Measurements from ENCODE around the gene NOC2L. TPM values are rescaled to one million over a fixed set of nuclear protein-coding genes. Genes with fewer than 3 reads are reported as not detected.

NOC2L gene
- total RNA-seq, 4 donors from 2014 or later: 57.9 to 80.2 (median 60.4) TPM

GRCh38 chr1:938711-939489, 20.2 kb downstream of the NOC2L start:
- Histone ChIP-seq H3K4me1 (peaks cover 40 to 70% (median 44%) of the 10 kb centered on the region in 3 donors), H3K27me3 (peaks cover 27 to 93% (median 40%) of the 10 kb centered on the region in 4 donors), H3K4me3 (no peak overlapping the region), H3K27ac (no peak overlapping the region), H3K9me3 (no peaks in the 10 kb centered on the region), H3K36me3 (peaks cover 0 to 4% (median 0%) of the 10 kb centered on the region in 3 donors)
- TF ChIP-seq POLR2A (IDR thresholded peaks at IDR 0.05): no peak
- TF ChIP-seq, protein P1, sequence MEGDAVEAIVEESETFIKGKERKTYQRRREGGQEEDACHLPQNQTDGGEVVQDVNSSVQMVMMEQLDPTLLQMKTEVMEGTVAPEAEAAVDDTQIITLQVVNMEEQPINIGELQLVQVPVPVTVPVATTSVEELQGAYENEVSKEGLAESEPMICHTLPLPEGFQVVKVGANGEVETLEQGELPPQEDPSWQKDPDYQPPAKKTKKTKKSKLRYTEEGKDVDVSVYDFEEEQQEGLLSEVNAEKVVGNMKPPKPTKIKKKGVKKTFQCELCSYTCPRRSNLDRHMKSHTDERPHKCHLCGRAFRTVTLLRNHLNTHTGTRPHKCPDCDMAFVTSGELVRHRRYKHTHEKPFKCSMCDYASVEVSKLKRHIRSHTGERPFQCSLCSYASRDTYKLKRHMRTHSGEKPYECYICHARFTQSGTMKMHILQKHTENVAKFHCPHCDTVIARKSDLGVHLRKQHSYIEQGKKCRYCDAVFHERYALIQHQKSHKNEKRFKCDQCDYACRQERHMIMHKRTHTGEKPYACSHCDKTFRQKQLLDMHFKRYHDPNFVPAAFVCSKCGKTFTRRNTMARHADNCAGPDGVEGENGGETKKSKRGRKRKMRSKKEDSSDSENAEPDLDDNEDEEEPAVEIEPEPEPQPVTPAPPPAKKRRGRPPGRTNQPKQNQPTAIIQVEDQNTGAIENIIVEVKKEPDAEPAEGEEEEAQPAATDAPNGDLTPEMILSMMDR (IDR thresholded peaks at IDR 0.05): no peak
- intact Hi-C loops (cut with DNase I): no loop called here
- DNase-seq: no peak
- WGBS, 2 donors: 53 to 75% methylated on average over 3 to 5 of the region's 30 CpGs

- Histone ChIP-seq H3K9me3 (no peaks in the 10 kb centered on the region), H3K4me3 (no peak overlapping the region), H3K27ac (no peak overlapping the region), H3K27me3 (peaks cover 27 to 92% (median 41%) of the 10 kb centered on the region in 4 donors), H3K4me1 (peaks cover 40 to 69% (median 43%) of the 10 kb centered on the region in 3 donors), H3K36me3 (no peaks in the 10 kb centered on the region)
- WGBS, 2 donors: 60 to 70% methylated on average over 1 to 10 of the region's 15 CpGs
- DNase-seq: no peak
- TF ChIP-seq, protein P1 (IDR thresholded peaks at IDR 0.05): peak in 5 of 6 experiments; percentile 28 to 75 (median 58)
- TF ChIP-seq POLR2A (IDR thresholded peaks at IDR 0.05): no peak
- intact Hi-C loops (cut with DNase I): no loop called here
These were observed 20.9 kb downstream of the NOC2L start for GRCh38 chr1:938088-938683.

DNA sequence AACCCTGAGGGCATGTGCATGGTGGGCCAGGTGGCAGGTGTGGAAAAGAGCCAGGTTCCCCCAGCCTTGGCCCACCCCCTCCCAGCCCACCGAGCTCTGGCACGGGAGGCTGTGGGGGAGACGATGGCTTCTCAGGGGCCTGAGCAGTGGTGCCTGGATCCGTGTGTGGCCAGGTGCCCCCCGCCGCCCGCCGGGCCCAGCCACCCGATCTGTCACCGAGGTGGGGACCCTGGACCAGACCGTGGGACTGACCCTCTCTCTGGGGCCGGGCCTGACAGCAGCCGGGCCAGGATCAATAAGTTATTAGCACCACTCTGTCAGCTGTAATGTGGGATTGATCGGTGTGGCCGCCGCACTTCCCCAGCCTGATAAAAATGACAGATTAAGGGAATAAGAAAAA, 21.5 kb downstream of the NOC2L start:
- TF ChIP-seq, protein P1 (IDR thresholded peaks at IDR 0.05): no peak
- H3K27ac ChIP-seq: no peak overlapping the region
- peaks cover 22 to 92% (median 37%) of the 10 kb centered on the region in 4 donors for H3K27me3 ChIP-seq
- DNase-seq: no peak
- 71 to 100% methylated on average over 2 to 7 of the region's 16 CpGs for WGBS, 2 donors
- H3K4me1 ChIP-seq: peaks cover 34 to 69% (median 36%) of the 10 kb centered on the region in 3 donors
- H3K36me3 ChIP-seq: no peaks in the 10 kb centered on the region
- H3K9me3 ChIP-seq: no peaks in the 10 kb centered on the region
- no peak overlapping the region for H3K4me3 ChIP-seq
- intact Hi-C loops (cut with DNase I): no loop called here

DNA sequence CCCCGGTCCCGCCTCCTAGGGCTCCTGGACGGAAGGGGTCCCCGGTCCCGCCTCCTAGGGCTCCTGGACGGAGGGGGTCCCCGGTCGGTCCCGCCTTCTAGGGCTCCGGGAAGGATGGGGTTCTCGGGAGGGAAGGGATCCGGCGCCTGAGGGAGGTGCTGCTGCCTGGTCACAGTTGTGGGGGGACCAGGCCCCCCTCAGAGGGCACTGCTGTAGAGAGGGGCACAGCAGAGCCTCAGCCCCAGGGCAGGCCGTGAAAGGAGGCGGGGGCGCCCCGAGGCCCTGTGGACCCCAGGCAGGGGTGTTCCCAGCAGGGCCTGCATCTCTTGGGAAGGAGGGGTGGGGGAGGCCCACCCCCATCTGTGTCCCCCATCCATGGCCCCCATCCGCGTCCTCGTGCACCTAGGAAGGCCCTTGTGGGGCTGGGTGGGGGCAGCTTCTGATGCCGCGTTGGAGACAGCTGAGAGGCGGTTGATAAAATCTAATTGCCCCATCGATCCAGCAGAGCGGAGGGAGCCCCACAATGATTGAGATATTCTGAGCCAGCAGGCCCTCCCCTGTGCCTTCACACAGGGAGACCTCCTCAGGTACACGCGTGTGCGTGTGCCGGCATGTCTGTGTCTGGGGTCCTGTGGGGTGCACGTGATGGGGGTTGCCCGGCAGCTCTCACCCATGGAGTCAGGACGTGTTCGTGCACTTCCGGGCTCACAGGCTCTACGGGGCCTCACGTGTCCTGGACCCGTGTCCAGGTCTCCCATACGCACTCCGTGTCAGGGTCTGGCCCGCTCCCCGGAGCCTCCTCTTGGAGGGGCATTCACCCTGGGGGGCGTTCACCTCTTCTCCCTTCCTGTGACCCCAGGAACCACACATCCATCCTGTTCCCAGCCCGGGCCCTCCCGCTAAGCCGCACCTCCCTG, 22.4 kb downstream of the NOC2L start:
- TF ChIP-seq POLR2A (IDR thresholded peaks at IDR 0.05): no peak
- TF ChIP-seq, protein P1 (IDR thresholded peaks at IDR 0.05): no peak
- DNase-seq: no peak
- Histone ChIP-seq H3K27ac (no peak overlapping the region), H3K9me3 (no peaks in the 10 kb centered on the region), H3K36me3 (no peaks in the 10 kb centered on the region), H3K4me3 (no peak overlapping the region), H3K27me3 (peaks cover 13 to 92% (median 36%) of the 10 kb centered on the region in 4 donors), H3K4me1 (peaks cover 27 to 69% (median 29%) of the 10 kb centered on the region in 3 donors)
- WGBS, 2 donors: 53% methylated on average over 9 of the region's 45 CpGs; no CpG with 5 or more reads in 1 of the 2 donors
- intact Hi-C loops (cut with DNase I): no loop called here
